Activated B cell treated with CpG ODN at 0.5 μM for 24 hours (primary cell): ENCODE results near the gene ZFYVE9. TPM values are rescaled to one million over a fixed set of nuclear protein-coding genes. Genes with fewer than 3 reads are reported as not detected.

Experiments used
- ATAC-seq: fragments of 200-7000 bp; cut with Tn5 transposase; one replicate; pipeline ENCODE4 v1.10.0; 2021; ENCODE audit warnings: low read depth, mild to moderate bottlenecking, moderate library complexity
- CTCF ChIA-PET: fragments of 350-600 bp; sonication (Branson Sonifier 250); formaldehyde crosslinking; loops from one replicate; lab custom pipeline; 2021; ENCODE audit warnings: antibody characterized with exemption; lab: Charles Lee
- POLR2A ChIA-PET: fragments of 350-600 bp; sonication (Branson Sonifier 250); formaldehyde crosslinking; loops from one replicate; lab custom pipeline; 2021; ENCODE audit warnings: antibody characterized with exemption; lab: Charles Lee
- DNase-seq: peaks from one replicate; pipeline ENCODE4 v3.0.0; 2022
- H3K27ac Mint-ChIP-seq: one replicate; pipeline ENCODE4 v1.8.0; 2020; ENCODE audit warnings: mixed read lengths
- H3K27me3 Mint-ChIP-seq: one replicate; pipeline ENCODE4 v1.8.0; 2021; ENCODE audit warnings: mixed read lengths
- H3K36me3 Mint-ChIP-seq: one replicate; pipeline ENCODE4 v1.8.0; 2021; ENCODE audit warnings: low read depth, mixed read lengths
- H3K4me1 Mint-ChIP-seq: one replicate; pipeline ENCODE4 v1.8.0; 2021; ENCODE audit warnings: mixed read lengths
- H3K4me3 Mint-ChIP-seq: one replicate; pipeline ENCODE4 v1.8.0; 2020; ENCODE audit warnings: mild to moderate bottlenecking, mixed read lengths
- H3K9me3 Mint-ChIP-seq: one replicate; pipeline ENCODE4 v1.8.0; 2020; ENCODE audit warnings: mixed read lengths
- CTCF ChIP-seq: fragments of 200-600 bp; IDR thresholded peaks from one replicate; pipeline ENCODE4 v1.8.0; 2022; ENCODE audit warnings: antibody characterized with exemption, mild to moderate bottlenecking
- intact Hi-C: fragments of 100-400 bp; cut with micrococcal nuclease; formaldehyde crosslinking; loops from one replicate; pipeline ENCODE4 v1.15.1; 2024
- total RNA-seq: library from RNA; stranded (reverse); gene quantifications from 2 replicates; pipeline ENCODE4 v1.2.3, GENCODE V29; 2022

The ZFYVE9 gene
- total RNA-seq, 1 donor from 2014 or later = 3.2 TPM

- H3K27ac Mint-ChIP-seq = no peak overlapping the region
- ChIA-PET CTCF (no interaction called here), POLR2A (no interaction called here)
- no peak overlapping the region for H3K4me3 Mint-ChIP-seq
- intact Hi-C loops = no loop called here
- ATAC-seq (no peak), DNase-seq (no peak)
- no peaks in the 10 kb centered on the region for H3K36me3 Mint-ChIP-seq
- H3K4me1 Mint-ChIP-seq = no peaks in the 10 kb centered on the region
- no peak for TF ChIP-seq CTCF
- H3K9me3 Mint-ChIP-seq = no peaks in the 10 kb centered on the region
- H3K27me3 Mint-ChIP-seq = peaks cover 1% of the 10 kb centered on the region
Measured at GRCh38 chr1:52294580-52294979, 152.7 kb downstream of the ZFYVE9 start.

DNA sequence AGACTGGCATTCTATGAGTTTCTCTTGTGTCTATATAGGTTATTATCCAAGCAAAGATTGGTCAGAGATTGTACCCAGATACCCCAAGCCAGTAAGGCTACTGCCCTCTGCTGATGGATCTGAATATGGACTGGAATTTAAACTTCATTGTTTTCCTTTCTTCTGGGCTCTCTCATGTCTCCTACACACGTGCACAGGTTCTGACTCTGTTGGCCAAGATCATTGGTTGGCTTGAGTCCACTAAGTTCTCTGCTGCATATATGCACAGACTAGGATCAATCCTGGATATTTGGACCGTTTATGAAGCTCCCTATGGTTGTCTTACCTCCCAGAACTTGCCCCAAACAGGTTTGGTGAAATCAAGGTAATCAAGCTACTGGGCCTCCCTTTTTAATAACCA, 154.5 kb downstream of the ZFYVE9 start:
- H3K27ac Mint-ChIP-seq = no peak overlapping the region
- ChIA-PET POLR2A (no interaction called here), CTCF (interaction anchor here (0.8 to 2.8 kb wide), 2 partner anchors 169 to 226 kb away, joined by 3 to 15 read pairs; no protein-coding TSS in a partner anchor)
- DNase-seq = no peak
- peaks cover 1% of the 10 kb centered on the region for H3K27me3 Mint-ChIP-seq
- no peaks in the 10 kb centered on the region for H3K9me3 Mint-ChIP-seq
- no peak for TF ChIP-seq CTCF
- intact Hi-C loops = loop anchor here (1.0 kb wide), 2 partner anchors 154 to 169 kb away; partner anchors contain the start of gene ZFYVE9
- no peak for ATAC-seq
- no peaks in the 10 kb centered on the region for H3K36me3 Mint-ChIP-seq
- no peak overlapping the region for H3K4me3 Mint-ChIP-seq
- H3K4me1 Mint-ChIP-seq = no peaks in the 10 kb centered on the region

DNA sequence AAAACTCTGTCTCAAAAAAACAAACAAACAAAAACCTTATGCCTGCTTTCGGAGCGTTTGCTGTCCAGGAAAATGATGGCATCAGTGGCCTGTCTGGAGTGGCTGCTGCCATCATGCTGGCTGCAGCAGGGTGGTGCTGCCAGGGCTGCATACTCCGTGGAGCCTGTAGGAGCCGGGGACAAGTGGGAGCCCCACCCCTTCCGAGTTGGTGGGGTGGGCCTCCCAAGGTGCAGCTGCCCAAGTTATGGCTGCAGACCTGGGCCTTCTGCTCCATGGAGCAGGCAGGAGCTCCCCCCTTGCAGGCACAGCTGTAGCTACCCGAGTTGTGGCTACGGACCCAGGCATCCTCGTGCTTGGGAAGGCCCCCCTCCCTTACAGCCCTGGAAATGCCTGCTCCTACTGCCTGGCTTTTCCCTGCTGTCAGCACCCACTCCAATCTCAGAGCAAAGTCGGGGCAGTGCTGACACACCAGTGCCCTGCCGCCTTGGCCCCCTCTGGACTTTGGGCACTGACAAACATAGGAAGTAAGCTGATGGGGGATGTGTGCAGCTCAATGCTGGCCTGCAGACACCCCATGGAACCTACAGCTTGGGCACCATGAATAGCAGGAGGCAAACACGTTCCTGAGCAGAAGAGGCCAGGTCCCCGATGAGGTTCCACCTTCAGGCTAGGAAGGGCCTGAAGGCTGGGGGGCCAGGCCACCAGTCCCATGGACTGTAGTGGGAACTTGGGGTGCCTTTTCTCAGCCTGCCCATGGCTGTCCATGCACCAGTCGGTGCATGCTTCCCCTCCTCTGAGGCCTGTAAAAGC, 163.7 kb downstream of the ZFYVE9 start:
- ChIA-PET CTCF (no interaction called here), POLR2A (no interaction called here)
- TF ChIP-seq CTCF = no peak
- H3K9me3 Mint-ChIP-seq = no peaks in the 10 kb centered on the region
- no peaks in the 10 kb centered on the region for H3K36me3 Mint-ChIP-seq
- H3K4me1 Mint-ChIP-seq = no peaks in the 10 kb centered on the region
- no peak for ATAC-seq
- no peak overlapping the region for H3K4me3 Mint-ChIP-seq
- intact Hi-C loops = no loop called here
- H3K27ac Mint-ChIP-seq = no peak overlapping the region
- H3K27me3 Mint-ChIP-seq = no peaks in the 10 kb centered on the region
- no peak for DNase-seq

DNA sequence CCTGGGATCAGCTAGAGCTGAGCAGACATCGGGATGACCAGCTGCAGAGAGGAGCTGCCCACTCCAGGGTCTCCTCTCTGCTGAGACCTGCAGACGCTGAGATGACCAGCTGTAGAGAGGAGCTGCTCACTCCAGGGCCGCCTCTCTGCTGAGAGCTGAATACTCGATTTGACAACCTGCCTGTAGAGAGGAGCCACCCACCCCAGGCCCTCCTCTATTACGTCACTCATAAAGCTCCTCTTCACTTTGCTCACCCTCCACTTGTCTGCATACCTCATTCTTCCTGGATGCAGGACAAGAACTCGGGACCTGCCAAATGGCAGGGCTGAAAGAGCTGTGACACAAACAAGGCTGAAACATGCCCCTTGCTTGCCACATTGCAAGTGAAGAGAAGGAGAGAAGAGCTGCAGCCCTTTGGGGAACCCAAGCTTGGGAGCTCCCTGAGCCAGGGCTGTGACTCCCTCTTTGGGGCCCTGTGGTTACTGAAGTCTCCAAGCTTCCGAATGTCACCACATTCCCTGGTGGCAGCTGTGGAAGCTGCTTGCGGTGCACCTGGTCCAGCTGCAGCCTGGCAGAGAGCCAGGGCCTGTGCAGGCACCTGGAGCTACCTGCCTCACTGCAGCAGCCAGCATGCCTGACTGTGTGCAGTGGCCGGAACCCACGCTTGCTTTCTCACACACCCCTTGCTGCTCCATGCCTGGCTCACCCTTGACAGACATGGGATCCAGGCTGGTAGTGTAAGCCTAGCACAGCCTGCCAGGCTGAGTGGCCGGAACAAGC, 164.5 kb downstream of the ZFYVE9 start:
- intact Hi-C loops = no loop called here
- no peak for DNase-seq
- Mint-ChIP-seq H3K4me3 (no peak overlapping the region), H3K9me3 (no peaks in the 10 kb centered on the region), H3K4me1 (no peaks in the 10 kb centered on the region), H3K27ac (no peak overlapping the region), H3K36me3 (no peaks in the 10 kb centered on the region), H3K27me3 (no peaks in the 10 kb centered on the region)
- TF ChIP-seq CTCF = no peak
- ChIA-PET POLR2A (no interaction called here), CTCF (no interaction called here)
- ATAC-seq = no peak

- no peaks in the 10 kb centered on the region for H3K36me3 Mint-ChIP-seq
- POLR2A ChIA-PET = no interaction called here
Measured at GRCh38 chr1:52321061-52321460, 179.2 kb downstream of the ZFYVE9 start.

More at GRCh38 chr1:52321061-52321460, 179.2 kb downstream of the ZFYVE9 start:
- intact Hi-C loops = no loop called here
- Mint-ChIP-seq H3K27ac (no peak overlapping the region), H3K27me3 (peaks cover 2% of the 10 kb centered on the region), H3K4me3 (no peak overlapping the region), H3K4me1 (no peaks in the 10 kb centered on the region), H3K9me3 (no peaks in the 10 kb centered on the region)
- CTCF ChIA-PET = no interaction called here
- no peak for TF ChIP-seq CTCF
- no peak for ATAC-seq
- DNase-seq = no peak
